Glutamatergic neuron (in vitro differentiated cells): ENCODE measurements around the gene SLIT1. TPM values are rescaled to one million over a fixed set of nuclear protein-coding genes. Genes with fewer than 3 reads are reported as not detected.

Experiments
- DNase-seq: peaks from one replicate; pipeline ENCODE4 v3.0.0; 2022
- H3K27ac Mint-ChIP-seq: one replicate; pipeline ENCODE4 v1.8.0; 2020; ENCODE audit warnings: mild to moderate bottlenecking, mixed read lengths, inconsistent platforms; ENCODE audit not compliant: unreplicated experiment
- H3K27me3 Mint-ChIP-seq: one replicate; pipeline ENCODE4 v1.8.0; 2020; ENCODE audit warnings: mild to moderate bottlenecking, moderate library complexity, mixed read lengths, inconsistent platforms; ENCODE audit not compliant: unreplicated experiment
- H3K36me3 Mint-ChIP-seq: one replicate; pipeline ENCODE4 v1.8.0; 2020; ENCODE audit warnings: mild to moderate bottlenecking, mixed read lengths, inconsistent platforms; ENCODE audit not compliant: unreplicated experiment
- H3K4me1 Mint-ChIP-seq: one replicate; pipeline ENCODE4 v1.8.0; 2020; ENCODE audit warnings: mild to moderate bottlenecking, low read depth, mixed read lengths, inconsistent platforms; ENCODE audit not compliant: unreplicated experiment
- H3K4me3 Mint-ChIP-seq: one replicate; pipeline ENCODE4 v1.8.0; 2020; ENCODE audit warnings: mild to moderate bottlenecking, mixed read lengths, inconsistent platforms; ENCODE audit not compliant: unreplicated experiment
- H3K9me3 Mint-ChIP-seq: one replicate; pipeline ENCODE4 v1.8.0; 2020; ENCODE audit warnings: mild to moderate bottlenecking, moderate library complexity, mixed read lengths, inconsistent platforms; ENCODE audit not compliant: unreplicated experiment
- total RNA-seq: library from RNA; stranded (reverse); fragmentation: NEBNext Ultra II Directional; extraction: Animal tissue kit (Norgen Biotek cat#: 25700); gene quantifications from one replicate; pipeline ENCODE4 v1.2.1, GENCODE V29; 2021; ENCODE audit not compliant: unreplicated experiment
- TF ChIP-seq, protein P1 (sequence below): fragments of 200-600 bp; sonication (generic); IDR thresholded peaks from one replicate; pipeline ENCODE4 v1.5.0; 2021; ENCODE audit not compliant: partially characterized antibody, unreplicated experiment

SLIT1 gene
- total RNA-seq, 1 donor from 2014 or later: 11.3 TPM

DNA sequence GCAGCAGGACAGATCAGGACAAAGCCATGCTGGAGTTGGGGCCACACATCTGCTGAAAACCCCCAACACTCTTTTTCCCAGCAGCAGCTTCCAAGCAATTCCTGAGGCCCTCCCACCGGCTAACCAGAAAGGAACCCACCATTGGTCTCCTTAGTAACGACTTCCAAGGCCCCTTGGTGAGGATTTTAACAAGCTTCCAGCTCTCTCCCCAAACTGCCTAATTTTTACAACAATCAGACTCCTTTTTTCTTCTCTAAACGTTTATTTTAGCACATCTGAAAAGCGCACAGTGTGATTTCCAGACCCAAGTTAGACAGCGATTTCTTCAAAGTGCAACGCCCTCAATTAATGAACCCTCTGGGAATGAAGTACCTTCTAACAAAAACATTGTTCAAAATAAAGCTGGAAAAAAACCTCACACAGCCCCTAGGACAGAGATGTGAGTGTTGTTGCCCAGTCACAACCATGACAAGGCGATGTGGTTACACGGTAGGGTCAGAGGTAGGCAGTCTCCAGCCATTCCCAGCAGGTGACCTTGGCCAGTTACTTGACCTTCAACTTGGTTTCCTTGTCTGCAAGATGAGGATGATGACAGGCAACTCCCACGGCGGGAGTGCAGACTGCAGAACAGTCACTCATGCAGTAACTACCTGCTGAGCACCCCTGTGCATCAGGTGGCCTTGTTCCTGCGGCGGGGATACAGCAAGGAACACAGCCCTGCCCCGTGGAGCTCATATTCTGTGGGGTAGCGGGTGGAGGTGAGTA, 82.3 kb downstream of the SLIT1 start:
- Mint-ChIP-seq H3K27me3 (peaks cover 7% of the 10 kb centered on the region), H3K9me3 (no peaks in the 10 kb centered on the region), H3K4me1 (peaks cover 22% of the 10 kb centered on the region), H3K27ac (no peak overlapping the region), H3K4me3 (no peak overlapping the region), H3K36me3 (no peaks in the 10 kb centered on the region)
- TF ChIP-seq, protein P1, sequence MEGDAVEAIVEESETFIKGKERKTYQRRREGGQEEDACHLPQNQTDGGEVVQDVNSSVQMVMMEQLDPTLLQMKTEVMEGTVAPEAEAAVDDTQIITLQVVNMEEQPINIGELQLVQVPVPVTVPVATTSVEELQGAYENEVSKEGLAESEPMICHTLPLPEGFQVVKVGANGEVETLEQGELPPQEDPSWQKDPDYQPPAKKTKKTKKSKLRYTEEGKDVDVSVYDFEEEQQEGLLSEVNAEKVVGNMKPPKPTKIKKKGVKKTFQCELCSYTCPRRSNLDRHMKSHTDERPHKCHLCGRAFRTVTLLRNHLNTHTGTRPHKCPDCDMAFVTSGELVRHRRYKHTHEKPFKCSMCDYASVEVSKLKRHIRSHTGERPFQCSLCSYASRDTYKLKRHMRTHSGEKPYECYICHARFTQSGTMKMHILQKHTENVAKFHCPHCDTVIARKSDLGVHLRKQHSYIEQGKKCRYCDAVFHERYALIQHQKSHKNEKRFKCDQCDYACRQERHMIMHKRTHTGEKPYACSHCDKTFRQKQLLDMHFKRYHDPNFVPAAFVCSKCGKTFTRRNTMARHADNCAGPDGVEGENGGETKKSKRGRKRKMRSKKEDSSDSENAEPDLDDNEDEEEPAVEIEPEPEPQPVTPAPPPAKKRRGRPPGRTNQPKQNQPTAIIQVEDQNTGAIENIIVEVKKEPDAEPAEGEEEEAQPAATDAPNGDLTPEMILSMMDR: no peak
- no peak for DNase-seq

DNA sequence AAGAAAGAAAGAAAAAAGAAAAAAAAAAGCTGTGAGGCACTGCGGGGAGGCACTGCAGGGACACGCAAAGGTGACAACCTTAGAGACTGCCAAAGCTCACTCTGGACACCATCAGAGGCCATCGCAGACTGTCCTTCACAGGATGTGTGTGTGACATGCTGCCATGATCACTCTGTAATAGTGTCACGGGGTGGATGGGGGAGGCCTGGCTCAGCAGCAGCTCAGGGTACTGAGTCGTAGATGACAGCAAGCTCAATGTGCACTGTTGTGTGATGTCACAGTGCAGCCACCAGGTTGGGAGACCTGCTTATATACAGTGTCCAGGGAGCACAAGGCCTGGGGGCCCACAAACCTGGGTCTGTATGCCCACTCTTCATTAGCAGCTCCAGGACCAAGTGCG, 83.3 kb downstream of the SLIT1 start:
- H3K27ac Mint-ChIP-seq: no peak overlapping the region
- H3K4me3 Mint-ChIP-seq: no peak overlapping the region
- H3K9me3 Mint-ChIP-seq: peaks cover 1% of the 10 kb centered on the region
- H3K4me1 Mint-ChIP-seq: peaks cover 31% of the 10 kb centered on the region
- DNase-seq: no peak
- H3K36me3 Mint-ChIP-seq: no peaks in the 10 kb centered on the region
- TF ChIP-seq, protein P1: no peak
- H3K27me3 Mint-ChIP-seq: peaks cover 10% of the 10 kb centered on the region

DNA sequence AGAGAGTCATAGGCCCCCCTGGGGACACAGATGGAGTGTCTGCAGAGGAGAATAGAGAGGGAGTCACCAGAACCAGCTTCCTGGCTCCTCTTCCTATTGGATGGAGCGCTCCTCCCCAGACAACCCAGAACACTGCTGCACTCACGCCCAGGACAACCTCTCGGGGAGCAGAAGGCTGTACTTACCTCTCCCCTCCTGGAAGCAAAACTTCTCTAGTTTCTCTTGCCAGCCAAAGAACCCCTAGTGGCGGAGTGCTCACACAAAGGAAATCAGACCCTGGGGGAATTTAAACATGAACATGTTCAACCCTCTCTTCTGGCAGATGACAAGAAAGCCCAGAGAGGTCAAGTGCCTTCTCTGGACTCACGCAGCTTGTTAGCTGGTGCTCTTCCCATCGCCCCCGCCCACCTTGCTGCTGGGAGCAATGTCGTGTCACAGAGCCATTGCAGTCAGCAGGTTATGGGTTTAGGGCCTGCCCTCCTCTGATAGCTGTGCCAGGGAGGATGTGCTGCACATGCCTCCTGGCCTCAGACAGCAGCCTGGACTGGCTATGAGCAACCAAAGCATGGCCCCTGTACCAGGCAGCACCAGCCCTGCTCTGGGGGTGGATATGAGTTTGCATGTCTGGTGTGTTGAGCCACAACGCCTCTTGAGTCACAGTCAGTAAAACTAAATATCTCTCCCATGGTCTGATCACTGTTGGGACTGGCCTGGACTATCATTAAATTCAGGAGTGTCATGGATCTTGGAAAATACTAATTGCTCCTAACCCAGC, 84.4 kb downstream of the SLIT1 start:
- H3K4me1 Mint-ChIP-seq: peaks cover 41% of the 10 kb centered on the region
- H3K36me3 Mint-ChIP-seq: no peaks in the 10 kb centered on the region
- no peak overlapping the region for H3K27ac Mint-ChIP-seq
- TF ChIP-seq, protein P1: peak; percentile 19
- DNase-seq: no peak
- peaks cover 10% of the 10 kb centered on the region for H3K27me3 Mint-ChIP-seq
- H3K4me3 Mint-ChIP-seq: no peak overlapping the region
- H3K9me3 Mint-ChIP-seq: peaks cover 1% of the 10 kb centered on the region

DNA sequence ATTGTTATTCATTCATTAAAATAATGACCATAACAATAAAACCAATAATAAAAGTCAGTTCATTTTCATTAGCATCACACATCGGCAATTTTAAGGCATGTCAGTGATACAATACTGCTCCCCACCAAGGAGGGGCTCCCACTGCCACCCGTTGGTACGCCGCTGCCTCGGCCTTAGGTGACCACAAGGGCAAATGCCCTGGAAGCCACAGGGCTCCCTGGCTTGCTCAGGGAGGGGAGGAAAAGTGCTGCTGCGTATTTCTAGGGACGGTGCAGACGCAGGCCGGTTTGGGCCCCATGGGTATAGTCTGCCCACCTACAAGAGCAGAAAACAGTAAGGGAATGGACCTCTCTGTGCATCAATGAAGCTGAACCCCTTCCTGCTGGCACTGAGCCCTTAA, 85.1 kb downstream of the SLIT1 start:
- Mint-ChIP-seq H3K36me3 (no peaks in the 10 kb centered on the region), H3K9me3 (peaks cover 1% of the 10 kb centered on the region), H3K4me1 (peaks cover 48% of the 10 kb centered on the region), H3K4me3 (no peak overlapping the region), H3K27ac (no peak overlapping the region), H3K27me3 (peaks cover 10% of the 10 kb centered on the region)
- DNase-seq: no peak
- TF ChIP-seq, protein P1: no peak

DNA sequence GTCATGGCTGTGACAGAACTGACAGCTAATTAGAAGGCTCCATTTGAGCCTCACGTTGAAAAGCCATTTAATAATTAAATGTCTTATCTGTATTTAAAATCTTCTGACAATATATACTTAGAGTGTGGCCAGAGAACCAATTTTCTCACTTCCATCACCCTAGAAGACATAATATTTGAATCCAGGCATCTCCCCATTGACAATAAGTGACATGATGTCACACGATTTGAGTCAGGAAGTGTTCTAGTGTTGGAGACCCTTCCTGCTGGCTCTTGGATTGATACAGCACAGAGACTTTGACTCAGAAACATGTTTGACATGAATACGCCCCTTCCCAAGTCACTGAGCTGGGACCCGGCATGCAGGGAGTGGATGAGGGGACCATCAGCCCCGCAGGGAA, 85.9 kb downstream of the SLIT1 start:
- Mint-ChIP-seq H3K36me3 (no peaks in the 10 kb centered on the region), H3K4me1 (peaks cover 55% of the 10 kb centered on the region), H3K4me3 (no peak overlapping the region), H3K27ac (peak overlapping the region; percentile 46), H3K27me3 (peaks cover 10% of the 10 kb centered on the region), H3K9me3 (peaks cover 1% of the 10 kb centered on the region)
- TF ChIP-seq, protein P1: no peak
- DNase-seq: no peak
